Activated naive CD4-positive, alpha-beta T cell treated with anti-CD3 and anti-CD28 coated beads, Interleukin-2, amount 50 U/mL, for 72 hours (primary cell): ENCODE measurements around the gene VPS13D. TPM values are rescaled to one million over a fixed set of nuclear protein-coding genes. Genes with fewer than 3 reads are reported as not detected.
A peak's percentile ranks its signal among the peaks of the same experiment; 100 is the strongest.

Experiments used
- ATAC-seq, 2 donors: fragments of 150-1000 bp; cut with Tn5 transposase; 2 replicates each; pipeline ENCODE4 v1.10.0; 2021; ENCODE audit warnings: mild to moderate bottlenecking in 2 of 2, moderate library complexity in 2 of 2
- DNase-seq, 2 donors: peaks; one replicate each; pipeline ENCODE4 v3.0.0; 2021 to 2022; ENCODE audit warnings: low spot score in 2 of 2
- H3K27ac Mint-ChIP-seq, 2 donors: one replicate each; pipeline ENCODE4 v1.8.0; 2022; ENCODE audit warnings: mild to moderate bottlenecking in 2 of 2, mixed read lengths in 2 of 2
- H3K36me3 Mint-ChIP-seq, 2 donors: one replicate each; pipeline ENCODE4 v1.8.0; 2022; ENCODE audit warnings: mixed read lengths in 2 of 2
- H3K9me3 Mint-ChIP-seq, 2 donors: one replicate each; pipeline ENCODE4 v1.8.0; 2022; ENCODE audit warnings: mixed read lengths in 2 of 2
- total RNA-seq, 2 donors: library from RNA; stranded (reverse); gene quantifications; one replicate each; pipeline ENCODE4 v1.2.3, GENCODE V29; 2022

The VPS13D gene, protein sequence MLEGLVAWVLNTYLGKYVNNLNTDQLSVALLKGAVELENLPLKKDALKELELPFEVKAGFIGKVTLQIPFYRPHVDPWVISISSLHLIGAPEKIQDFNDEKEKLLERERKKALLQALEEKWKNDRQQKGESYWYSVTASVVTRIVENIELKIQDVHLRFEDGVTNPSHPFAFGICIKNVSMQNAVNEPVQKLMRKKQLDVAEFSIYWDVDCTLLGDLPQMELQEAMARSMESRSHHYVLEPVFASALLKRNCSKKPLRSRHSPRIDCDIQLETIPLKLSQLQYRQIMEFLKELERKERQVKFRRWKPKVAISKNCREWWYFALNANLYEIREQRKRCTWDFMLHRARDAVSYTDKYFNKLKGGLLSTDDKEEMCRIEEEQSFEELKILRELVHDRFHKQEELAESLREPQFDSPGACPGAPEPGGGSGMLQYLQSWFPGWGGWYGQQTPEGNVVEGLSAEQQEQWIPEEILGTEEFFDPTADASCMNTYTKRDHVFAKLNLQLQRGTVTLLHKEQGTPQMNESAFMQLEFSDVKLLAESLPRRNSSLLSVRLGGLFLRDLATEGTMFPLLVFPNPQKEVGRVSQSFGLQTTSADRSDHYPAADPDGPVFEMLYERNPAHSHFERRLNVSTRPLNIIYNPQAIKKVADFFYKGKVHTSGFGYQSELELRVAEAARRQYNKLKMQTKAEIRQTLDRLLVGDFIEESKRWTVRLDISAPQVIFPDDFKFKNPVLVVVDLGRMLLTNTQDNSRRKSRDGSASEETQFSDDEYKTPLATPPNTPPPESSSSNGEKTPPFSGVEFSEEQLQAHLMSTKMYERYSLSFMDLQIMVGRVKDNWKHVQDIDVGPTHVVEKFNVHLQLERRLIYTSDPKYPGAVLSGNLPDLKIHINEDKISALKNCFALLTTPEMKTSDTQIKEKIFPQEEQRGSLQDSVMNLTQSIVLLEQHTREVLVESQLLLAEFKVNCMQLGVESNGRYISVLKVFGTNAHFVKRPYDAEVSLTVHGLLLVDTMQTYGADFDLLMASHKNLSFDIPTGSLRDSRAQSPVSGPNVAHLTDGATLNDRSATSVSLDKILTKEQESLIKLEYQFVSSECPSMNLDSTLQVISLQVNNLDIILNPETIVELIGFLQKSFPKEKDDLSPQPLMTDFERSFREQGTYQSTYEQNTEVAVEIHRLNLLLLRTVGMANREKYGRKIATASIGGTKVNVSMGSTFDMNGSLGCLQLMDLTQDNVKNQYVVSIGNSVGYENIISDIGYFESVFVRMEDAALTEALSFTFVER (N-terminal part only)
- 10 to 100 TPM; 31.2 to 40.7 TPM for total RNA-seq

DNA sequence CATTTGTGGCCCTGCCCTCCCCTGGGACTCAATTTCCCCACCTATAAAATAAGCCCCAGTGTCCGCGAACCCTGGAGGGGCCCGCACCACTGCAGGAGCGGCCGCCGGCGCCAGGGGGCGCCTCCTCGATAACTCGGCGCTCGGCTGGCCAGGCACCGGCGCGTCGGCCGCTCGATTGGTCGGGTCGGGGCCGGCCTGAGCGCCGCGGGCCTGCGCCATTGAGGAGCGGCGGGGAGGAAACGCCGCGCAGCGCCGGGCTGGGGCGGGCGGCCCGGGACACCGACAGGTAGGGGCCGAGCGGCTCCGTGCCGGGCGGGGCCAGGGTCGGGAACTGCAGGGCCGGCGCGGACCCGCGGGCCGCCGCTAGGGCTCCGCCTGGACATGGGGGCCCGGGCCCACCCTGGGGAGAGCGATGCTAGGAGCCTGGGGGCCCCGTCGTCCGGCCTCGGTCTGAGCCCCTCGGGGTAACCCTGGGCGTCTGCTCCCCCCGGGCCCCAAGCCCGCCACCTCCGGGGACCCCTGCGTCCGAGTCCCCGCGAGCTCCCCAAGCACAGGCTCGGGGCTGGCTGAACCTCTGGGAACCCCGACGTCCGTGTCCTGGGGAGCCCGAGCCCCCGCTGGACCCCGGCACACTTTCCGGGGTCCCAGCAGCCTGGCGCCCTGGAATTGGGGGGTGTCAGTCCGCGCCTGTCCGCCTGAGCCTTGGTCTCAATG, at the start of gene VPS13D:
VPS13D (plus strand) TSS at position 196 of the 714 bp plus-strand sequence. CDS start 4,237 bp downstream, outside the sequence.
- Mint-ChIP-seq H3K9me3 (no peaks in the 10 kb centered on the region), H3K36me3 (no peaks in the 10 kb centered on the region), H3K27ac (peak within 1 kb of the TSS; percentile 71 to 79)
- DNase-seq (peak; percentile 86 to 95), ATAC-seq (peak; percentile 95 to 96)

DNA sequence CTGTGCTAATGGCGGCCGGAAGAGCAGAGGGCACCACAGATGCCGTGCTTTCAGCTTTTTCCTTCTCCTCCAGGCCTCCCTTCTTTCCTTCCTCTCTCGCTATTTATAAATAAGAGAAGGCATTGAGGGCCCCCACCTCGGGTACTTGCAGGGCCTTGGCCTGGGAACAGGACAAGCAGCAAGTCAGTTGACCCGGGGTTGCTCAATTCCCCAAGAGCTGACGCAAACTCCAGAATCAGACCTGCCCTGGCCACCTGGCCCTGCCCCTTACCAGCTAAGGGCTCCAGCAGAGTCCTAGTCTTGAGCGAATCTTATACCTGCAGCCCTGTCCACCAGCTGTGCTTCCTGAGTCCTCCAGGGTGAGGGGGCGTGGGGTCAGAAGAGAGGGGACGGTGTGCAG, 49.5 kb upstream of the VPS13D start:
- H3K36me3 Mint-ChIP-seq = peaks cover 12 to 15% of the 10 kb centered on the region in 2 donors
- no peak overlapping the region for H3K27ac Mint-ChIP-seq
- no peak for ATAC-seq
- no peaks in the 10 kb centered on the region for H3K9me3 Mint-ChIP-seq
- no peak for DNase-seq

DNA sequence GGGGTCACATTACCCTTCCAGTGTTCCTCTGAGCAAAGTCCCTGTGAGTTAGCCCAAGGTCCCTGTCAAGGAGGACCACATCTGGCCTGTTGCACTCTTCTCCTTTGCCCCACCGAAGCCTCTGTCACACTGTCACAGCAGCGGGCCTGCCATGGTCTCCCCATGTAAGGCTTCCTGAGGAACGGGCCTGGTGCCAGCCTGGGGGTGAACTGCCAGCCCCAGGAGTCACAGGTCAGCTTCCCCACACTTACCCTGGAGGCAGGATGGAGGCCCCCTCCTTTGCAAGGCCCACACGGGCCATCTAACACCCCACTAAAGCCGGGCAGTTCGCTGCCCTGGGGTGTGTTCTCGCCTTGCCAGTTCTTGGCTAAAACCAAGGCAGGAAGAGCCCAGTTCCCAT, 48.9 kb upstream of the VPS13D start:
- DNase-seq = no peak
- Mint-ChIP-seq H3K36me3 (peaks cover 9 to 12% of the 10 kb centered on the region in 2 donors), H3K9me3 (no peaks in the 10 kb centered on the region), H3K27ac (no peak overlapping the region)
- ATAC-seq = no peak

DNA sequence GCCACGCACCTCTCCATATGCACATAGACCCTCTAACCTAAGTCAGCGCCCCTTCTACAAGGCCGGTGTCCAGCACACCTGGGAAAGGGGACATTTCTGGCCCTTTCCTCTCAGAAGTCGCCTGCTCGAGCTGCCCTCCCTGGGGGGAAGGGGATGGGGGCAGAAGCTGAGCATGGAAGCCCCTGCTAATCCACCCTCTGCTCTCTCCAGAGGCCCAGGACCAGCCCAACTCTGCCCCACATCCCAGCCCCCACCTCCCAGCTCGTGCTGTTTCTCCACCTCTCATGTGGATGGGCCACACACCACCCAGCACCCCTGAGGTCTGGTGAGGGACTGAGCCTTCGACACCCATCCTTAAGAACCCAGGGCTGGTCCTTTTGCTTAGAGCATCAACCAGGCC, 48.3 kb upstream of the VPS13D start:
- H3K27ac Mint-ChIP-seq = no peak overlapping the region

DNA sequence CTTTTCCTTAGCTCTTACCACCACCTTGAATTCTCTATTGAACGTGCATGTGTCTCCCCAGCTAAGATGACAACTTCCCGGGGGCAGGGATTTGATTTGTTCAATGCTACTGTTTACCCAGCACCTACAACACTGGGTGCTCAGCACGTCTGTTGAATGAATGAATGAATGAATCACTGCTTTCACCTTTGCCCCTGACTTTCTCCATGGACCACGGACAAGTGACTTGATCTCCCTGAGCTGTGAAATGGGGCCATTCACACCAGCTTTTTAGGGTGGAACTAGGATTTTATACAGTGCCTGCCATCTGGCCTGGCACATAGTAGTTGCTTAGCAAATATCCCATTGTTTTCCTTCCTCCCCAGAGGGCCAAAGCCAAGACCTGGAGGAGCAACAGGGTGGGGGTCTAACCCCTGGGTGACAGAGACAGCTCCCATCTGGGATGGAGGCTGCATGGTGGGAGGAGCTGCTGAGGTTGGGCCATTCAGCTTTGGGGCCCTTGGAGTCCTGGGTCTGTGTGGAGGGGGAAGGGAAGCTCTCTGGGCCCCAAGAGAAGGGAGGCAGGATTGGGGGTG, 47.3 kb upstream of the VPS13D start:
- Mint-ChIP-seq H3K27ac (peak overlapping the region; percentile 3 to 68), H3K36me3 (peaks cover 0 to 12% of the 10 kb centered on the region in 2 donors), H3K9me3 (no peaks in the 10 kb centered on the region)
- ATAC-seq = no peak
- DNase-seq = no peak

More for the DNA sequence above, 48.3 kb upstream of the VPS13D start:
- DNase-seq = no peak
- no peak for ATAC-seq
- peaks cover 2 to 12% of the 10 kb centered on the region in 2 donors for H3K36me3 Mint-ChIP-seq
- H3K9me3 Mint-ChIP-seq = no peaks in the 10 kb centered on the region

DNA sequence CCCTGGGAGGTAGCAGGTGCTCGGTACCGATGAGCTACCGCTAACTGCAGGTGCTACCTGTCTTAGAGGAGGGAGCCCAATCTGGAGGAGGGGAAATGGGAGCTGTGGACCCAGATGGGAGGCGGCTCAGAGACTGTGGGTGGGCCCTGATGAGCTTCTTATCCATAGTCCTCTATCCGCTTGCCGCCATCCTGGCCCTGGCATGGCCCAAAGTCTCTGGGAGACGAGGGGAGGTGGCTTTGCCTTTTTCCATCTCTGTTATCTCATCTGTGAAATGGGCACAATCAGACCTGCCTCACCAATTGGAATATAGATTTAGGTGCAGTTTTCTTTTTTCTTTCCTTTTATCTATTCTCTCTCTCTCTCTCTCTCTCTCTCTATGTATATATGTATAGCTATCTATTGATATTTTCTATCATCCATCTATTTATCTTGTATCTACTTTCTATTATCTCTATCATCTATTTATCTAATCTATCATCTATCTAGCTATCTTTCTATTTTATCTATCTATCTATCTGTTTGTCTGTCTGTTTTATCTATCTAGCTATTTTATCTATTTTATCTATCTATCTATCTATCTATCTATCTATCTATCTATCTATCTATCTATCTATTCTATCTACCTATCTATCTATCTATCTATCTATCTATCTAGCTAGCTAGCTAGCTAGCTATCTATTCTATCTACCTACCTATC, 46.6 kb upstream of the VPS13D start:
- Mint-ChIP-seq H3K36me3 (peaks cover 0 to 12% of the 10 kb centered on the region in 2 donors), H3K27ac (peak overlapping the region; percentile 68 to 88), H3K9me3 (no peaks in the 10 kb centered on the region)
- DNase-seq (no peak), ATAC-seq (no peak)

DNA sequence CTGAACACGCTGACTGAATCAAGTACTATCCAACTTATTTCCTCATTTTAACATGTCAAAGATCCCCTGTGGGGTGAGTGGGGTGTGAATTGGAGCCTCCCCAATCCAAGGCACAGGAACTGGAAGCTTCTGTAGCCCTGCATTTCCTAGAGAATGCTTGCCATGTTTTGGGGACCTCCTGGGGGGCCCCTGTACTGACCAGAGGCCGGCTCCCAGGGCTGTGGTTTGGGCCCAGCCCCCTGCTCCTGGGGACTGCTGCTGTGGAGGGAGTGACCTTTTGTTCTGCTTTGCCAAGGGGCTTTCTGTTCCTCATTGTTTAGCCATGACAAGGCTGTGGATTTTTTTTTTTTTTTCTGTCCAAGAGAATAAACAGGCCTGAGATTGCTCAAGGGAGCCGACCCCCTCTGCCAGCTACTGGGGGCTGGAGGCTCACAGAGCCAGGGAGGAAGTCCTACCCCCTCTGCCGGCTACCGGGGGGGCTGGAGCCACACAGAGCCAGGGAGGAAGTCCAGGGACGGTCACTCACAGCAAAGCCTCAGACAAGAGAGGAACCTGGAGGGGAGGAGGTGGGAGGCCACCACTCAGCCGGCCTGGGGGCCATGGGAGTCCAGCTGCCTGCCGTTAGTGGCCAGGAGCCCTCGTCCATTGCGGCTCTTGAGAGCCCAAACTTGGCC, 45.7 kb upstream of the VPS13D start:
- Mint-ChIP-seq H3K9me3 (no peaks in the 10 kb centered on the region), H3K36me3 (peaks cover 0 to 12% of the 10 kb centered on the region in 2 donors), H3K27ac (peak overlapping the region; percentile 66 to 88)
- ATAC-seq = no peak
- no peak for DNase-seq

DNA sequence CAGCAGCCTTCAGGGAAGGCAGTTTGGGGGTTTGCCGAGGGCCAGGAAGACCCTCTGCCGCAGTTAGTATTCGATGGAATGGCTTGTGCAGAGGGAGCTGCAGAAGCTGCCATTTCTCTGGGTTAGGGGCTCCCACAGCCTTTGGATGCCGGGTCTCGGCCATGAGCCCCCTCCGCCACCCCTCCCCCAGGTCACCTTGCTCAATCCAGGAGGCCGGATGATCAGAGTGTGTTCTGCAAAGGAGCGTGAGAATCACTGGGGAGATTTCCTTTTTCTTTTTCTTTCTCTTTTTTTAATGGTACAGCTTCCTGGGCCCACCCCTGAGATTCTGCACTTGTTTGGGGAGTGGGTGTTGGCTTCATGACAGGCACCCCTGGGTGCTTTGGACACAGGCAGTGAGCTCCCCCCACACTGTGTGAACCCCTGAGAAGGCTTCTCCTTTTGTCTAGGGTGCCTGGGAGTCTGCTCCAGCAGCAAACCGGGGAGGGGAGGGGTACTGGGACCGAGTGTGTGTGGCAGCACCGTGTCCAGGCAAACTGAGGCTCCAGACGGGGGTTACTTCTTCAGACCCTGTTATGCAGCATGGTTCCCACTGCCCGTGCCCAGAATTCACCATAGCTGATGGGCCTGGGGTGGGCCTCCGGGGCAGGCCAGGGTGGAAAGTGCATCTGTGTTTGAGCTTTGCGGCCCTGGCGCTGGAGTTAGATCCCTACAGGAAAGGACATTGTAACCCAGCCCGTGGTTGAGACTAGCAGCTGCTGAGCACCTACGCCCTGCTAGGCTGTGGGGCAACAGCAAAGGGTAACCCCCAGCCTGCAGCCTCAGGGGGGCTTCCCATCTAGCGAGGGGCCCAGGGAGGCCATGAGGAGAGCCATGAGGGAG, 44.6 kb upstream of the VPS13D start:
- DNase-seq (no peak), ATAC-seq (no peak)
- peaks cover 0 to 4% of the 10 kb centered on the region in 2 donors for H3K36me3 Mint-ChIP-seq
- H3K27ac Mint-ChIP-seq = peak overlapping the region; percentile 66 to 84
- H3K9me3 Mint-ChIP-seq = no peaks in the 10 kb centered on the region

DNA sequence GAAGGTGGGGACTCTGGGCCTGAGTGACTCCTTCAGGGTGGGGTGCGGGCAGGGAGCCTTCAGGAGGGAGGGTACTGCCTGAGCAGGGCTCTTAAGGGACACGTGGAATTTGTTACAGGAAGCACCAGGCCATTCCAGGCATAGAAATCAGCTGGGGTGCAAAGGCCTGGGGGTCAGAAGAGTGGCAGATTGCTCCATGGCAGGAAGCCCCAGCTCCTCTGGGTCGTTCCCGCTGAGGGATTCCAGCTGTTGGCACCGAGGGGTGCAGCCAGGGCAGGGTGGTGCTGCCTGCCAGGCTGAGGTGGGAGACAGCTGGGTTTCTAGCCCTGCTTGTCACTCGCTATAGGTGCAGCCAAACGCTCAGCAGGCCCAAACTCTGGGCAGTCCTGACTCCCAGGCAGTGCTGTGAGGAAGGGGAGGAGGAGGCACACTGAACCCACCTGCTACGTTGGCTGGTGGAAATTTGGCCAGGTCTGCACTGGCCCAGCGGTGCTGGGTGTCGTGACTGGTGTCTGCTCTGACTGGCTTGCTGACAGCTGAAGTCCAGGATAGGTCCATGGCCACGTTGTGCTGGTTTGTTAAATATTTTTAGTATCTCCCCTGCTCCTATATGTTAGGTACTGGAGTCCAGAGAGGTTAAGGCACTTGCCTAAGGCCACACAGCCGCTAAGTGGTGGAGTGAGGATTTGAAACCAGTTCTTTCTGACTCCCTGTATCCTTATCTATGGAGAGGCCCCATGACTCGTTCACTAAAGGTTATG, 43.7 kb upstream of the VPS13D start:
- H3K36me3 Mint-ChIP-seq = peaks cover 0 to under 1% of the 10 kb centered on the region in 2 donors
- peak overlapping the region; percentile 10 to 63 for H3K27ac Mint-ChIP-seq
- no peak for DNase-seq
- no peak for ATAC-seq
- no peaks in the 10 kb centered on the region for H3K9me3 Mint-ChIP-seq

DNA sequence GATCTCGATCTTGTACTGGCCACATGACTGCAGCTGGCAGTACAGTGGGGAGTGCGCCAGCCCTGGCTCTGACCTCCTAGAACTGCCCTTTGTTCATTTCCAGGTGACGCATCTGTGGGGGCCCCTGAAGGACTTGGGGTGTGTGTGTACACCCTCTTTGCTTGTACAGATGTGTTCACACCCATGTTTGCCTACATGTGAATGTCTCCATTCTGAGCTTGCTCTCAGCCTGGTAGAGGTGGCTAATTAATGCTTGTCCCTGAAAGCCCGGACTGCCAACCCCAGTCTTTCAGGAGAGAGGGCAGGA, 43.2 kb upstream of the VPS13D start:
- no peak for DNase-seq
- H3K27ac Mint-ChIP-seq = peak overlapping the region; percentile 10 to 63
- ATAC-seq = peak in 1 of 2 donors; percentile 65
- no peaks in the 10 kb centered on the region for H3K36me3 Mint-ChIP-seq
- no peaks in the 10 kb centered on the region for H3K9me3 Mint-ChIP-seq

DNA sequence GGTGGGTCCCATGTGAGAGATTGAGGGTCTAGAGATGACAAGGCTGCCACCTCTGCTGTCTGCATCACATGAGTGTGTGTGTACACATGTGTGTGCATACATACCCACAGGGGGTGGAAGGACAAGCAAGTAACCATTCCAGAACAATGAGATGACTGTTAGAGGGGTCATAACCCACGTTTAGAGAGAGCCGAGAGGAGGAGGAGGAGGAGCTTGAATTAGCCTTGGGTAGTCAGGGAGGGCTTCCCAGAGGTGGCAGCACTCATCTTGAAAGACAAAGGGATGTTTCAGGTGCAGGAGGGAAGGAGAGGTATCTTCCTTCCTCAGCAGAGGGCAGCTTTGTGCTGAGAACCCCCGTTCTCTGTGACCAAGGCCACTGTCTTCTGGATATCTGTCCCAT, 41.7 kb upstream of the VPS13D start:
- Mint-ChIP-seq H3K27ac (peak overlapping the region in 1 of 2 donors; percentile 89), H3K9me3 (no peaks in the 10 kb centered on the region), H3K36me3 (peaks cover 0 to 5% of the 10 kb centered on the region in 2 donors)
- DNase-seq (no peak), ATAC-seq (peak in 1 of 2 donors; percentile 14)

DNA sequence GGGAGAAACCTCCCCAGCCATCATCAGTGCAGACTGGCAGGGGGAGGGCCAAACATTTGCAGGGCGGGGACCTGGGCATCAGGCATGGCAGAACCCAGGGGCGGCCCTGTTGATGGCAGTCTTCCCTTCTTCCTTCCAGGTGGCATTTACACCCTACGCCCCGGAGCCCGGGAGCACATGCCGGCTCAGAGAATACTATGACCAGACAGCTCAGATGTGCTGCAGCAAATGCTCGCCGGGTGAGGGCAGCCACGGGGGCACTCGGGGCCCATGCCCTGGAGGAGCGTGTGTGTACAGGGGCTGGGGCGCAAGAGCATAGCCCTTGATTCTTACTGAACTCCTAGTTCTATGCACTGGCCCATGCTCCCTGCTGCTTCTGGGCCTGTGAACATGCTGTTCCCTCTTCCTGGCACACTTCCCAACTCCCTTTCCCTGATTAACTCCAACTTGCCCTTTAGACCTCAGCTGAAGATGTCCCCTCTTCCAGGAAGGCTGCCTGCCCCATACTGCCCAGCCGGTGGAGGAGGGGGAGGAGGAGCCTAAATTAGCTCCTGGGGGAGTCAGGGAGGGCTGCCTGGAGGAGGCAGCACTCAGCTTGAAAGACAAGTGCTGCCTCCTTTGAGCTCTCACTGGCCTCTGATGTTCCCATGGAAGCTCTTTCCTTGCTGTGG, 41.0 kb upstream of the VPS13D start:
- H3K36me3 Mint-ChIP-seq = peaks cover 0 to 8% of the 10 kb centered on the region in 2 donors
- no peak for ATAC-seq
- H3K27ac Mint-ChIP-seq = peak overlapping the region; percentile 4 to 17
- no peak for DNase-seq
- no peaks in the 10 kb centered on the region for H3K9me3 Mint-ChIP-seq

DNA sequence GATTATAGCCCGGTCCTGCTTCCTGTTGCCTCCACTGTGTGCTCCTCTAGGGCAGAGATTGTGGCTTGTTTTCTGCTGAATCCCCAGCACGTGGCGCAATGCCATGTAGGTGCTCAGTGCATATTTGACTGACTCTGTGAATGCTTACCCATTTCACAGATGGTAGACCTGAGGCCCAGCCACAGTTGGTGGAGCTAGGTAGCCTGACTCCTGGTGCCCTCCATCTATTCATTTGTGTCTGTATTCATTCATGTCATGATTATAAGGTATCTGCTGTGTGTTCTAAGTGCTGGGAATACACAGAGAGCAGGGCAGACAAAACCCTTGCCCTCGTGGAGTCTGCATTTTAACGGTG, 40.5 kb upstream of the VPS13D start:
- no peaks in the 10 kb centered on the region for H3K9me3 Mint-ChIP-seq
- no peak for DNase-seq
- H3K27ac Mint-ChIP-seq = peak overlapping the region; percentile 4 to 17
- ATAC-seq = no peak
- peaks cover 0 to 13% of the 10 kb centered on the region in 2 donors for H3K36me3 Mint-ChIP-seq
